Effector CD4-positive, alpha-beta T cell (primary cell): ENCODE data around the gene C6orf132.
"Not testable (repeated sequence)": the region's sequence is repeated elsewhere in the genome, so short reads cannot be mapped to it uniquely, and the experiment has no call there.

Experiments
- DNase-seq: peaks from one replicate; pipeline ENCODE4 v3.0.0-alpha.2; 2020

The C6orf132 gene

GRCh38 chr6:42162384-42162783 lies 20.0 kb upstream of the C6orf132 start:
- DNase-seq = no peak

GRCh38 chr6:42159431-42160024 lies 17.1 kb upstream of the C6orf132 start:
- no peak for DNase-seq

- no peak for DNase-seq
Observed at GRCh38 chr6:42158631-42159030, 16.2 kb upstream of the C6orf132 start.

GRCh38 chr6:42158011-42158410 lies 15.6 kb upstream of the C6orf132 start:
- DNase-seq = no peak

- no peak for DNase-seq
Observed at GRCh38 chr6:42156638-42157037, 14.2 kb upstream of the C6orf132 start.

- DNase-seq = no peak
Observed at GRCh38 chr6:42155293-42155692, 12.9 kb upstream of the C6orf132 start.

- DNase-seq = no peak
Observed at GRCh38 chr6:42154461-42155209, 12.2 kb upstream of the C6orf132 start.

- DNase-seq = no peak
Observed at GRCh38 chr6:42153921-42154320, 11.5 kb upstream of the C6orf132 start.

- not testable (repeated sequence) for DNase-seq
Observed at GRCh38 chr6:42152528-42153213, 10.3 kb upstream of the C6orf132 start.

- no peak for DNase-seq
Observed at GRCh38 chr6:42152024-42152423, 9.6 kb upstream of the C6orf132 start.

GRCh38 chr6:42150254-42150653 lies 7.8 kb upstream of the C6orf132 start:
- DNase-seq = no peak

GRCh38 chr6:42148058-42148457 lies 5.6 kb upstream of the C6orf132 start:
- DNase-seq = no peak

GRCh38 chr6:42147138-42147562 lies 4.7 kb upstream of the C6orf132 start:
- DNase-seq = no peak

- no peak for DNase-seq
Observed at GRCh38 chr6:42141603-42142117, 760 bp downstream of the C6orf132 start.

GRCh38 chr6:42140756-42141602 lies 1.4 kb downstream of the C6orf132 start:
- no peak for DNase-seq

GRCh38 chr6:42140032-42140431 lies 2.4 kb downstream of the C6orf132 start:
- DNase-seq = no peak

GRCh38 chr6:42138630-42139619 lies 3.5 kb downstream of the C6orf132 start:
- no peak for DNase-seq

GRCh38 chr6:42138190-42138589 lies 4.2 kb downstream of the C6orf132 start:
- no peak for DNase-seq

- no peak for DNase-seq
Observed at GRCh38 chr6:42137194-42137753, 5.1 kb downstream of the C6orf132 start.

- no peak for DNase-seq
Observed at GRCh38 chr6:42136508-42137193, 5.8 kb downstream of the C6orf132 start.

GRCh38 chr6:42135722-42136121 lies 6.7 kb downstream of the C6orf132 start:
- DNase-seq = no peak
